IPS-20b (cell line): ENCODE results near the gene UCHL5.
"Not testable (repeated sequence)": the region's sequence is repeated elsewhere in the genome, so short reads cannot be mapped to it uniquely, and the experiment has no call there.

Source experiments
- H3K27ac ChIP-seq: one replicate; pipeline ENCODE4 v1.5.1; 2013; ENCODE audit warnings: low read length
- H3K27me3 ChIP-seq: 2 replicates; pipeline ENCODE4 v1.6.1; 2013; ENCODE audit warnings: mild to moderate bottlenecking, low read length, inconsistent platforms; ENCODE audit not compliant: insufficient read depth
- H3K36me3 ChIP-seq: 2 replicates; pipeline ENCODE4 v1.6.1; 2013; ENCODE audit warnings: low read depth, mild to moderate bottlenecking, inconsistent platforms, low read length, moderate library complexity; ENCODE audit not compliant: insufficient read depth
- H3K4me1 ChIP-seq: 2 replicates; pipeline ENCODE4 v1.6.1; 2013; ENCODE audit warnings: mild to moderate bottlenecking, control low read depth, inconsistent platforms, low read length, moderate library complexity; ENCODE audit not compliant: insufficient read depth
- H3K4me3 ChIP-seq: 2 replicates; pipeline ENCODE4 v1.5.1; 2013; ENCODE audit warnings: mild to moderate bottlenecking, low read length, inconsistent platforms
- H3K9ac ChIP-seq: 2 replicates; pipeline ENCODE4 v1.6.1; 2013; ENCODE audit warnings: low read depth, mild to moderate bottlenecking, inconsistent platforms, low read length, moderate library complexity
- H3K9me3 ChIP-seq: 2 replicates; pipeline ENCODE4 v1.6.1; 2013; ENCODE audit warnings: mild to moderate bottlenecking, low read depth, low read length, inconsistent platforms; ENCODE audit not compliant: insufficient read depth

Gene UCHL5

GRCh38 chr1:193032643-193033427 lies 26.3 kb downstream of the UCHL5 start:
- not testable (repeated sequence) for H3K27ac ChIP-seq, H3K4me3 ChIP-seq, H3K36me3 ChIP-seq, H3K4me1 ChIP-seq, H3K27me3 ChIP-seq, H3K9me3 ChIP-seq, H3K9ac ChIP-seq

GRCh38 chr1:193031431-193031830 lies 27.7 kb downstream of the UCHL5 start:
- Histone ChIP-seq H3K27ac (no peak overlapping the region), H3K9me3 (no peaks in the 10 kb centered on the region), H3K4me1 (no peaks in the 10 kb centered on the region), H3K4me3 (no peak overlapping the region), H3K36me3 (peaks cover 10% of the 10 kb centered on the region; the same call in 1 of the 2 replicates), H3K9ac (no peak overlapping the region), H3K27me3 (no peaks in the 10 kb centered on the region)

GRCh38 chr1:193030280-193030679 lies 28.9 kb downstream of the UCHL5 start:
- no peaks in the 10 kb centered on the region for H3K9me3 ChIP-seq
- no peaks in the 10 kb centered on the region for H3K27me3 ChIP-seq
- H3K9ac ChIP-seq: no peak overlapping the region
- no peaks in the 10 kb centered on the region for H3K4me1 ChIP-seq
- no peak overlapping the region for H3K4me3 ChIP-seq
- peaks cover 18% of the 10 kb centered on the region; the same call in 1 of the 2 replicates for H3K36me3 ChIP-seq
- no peak overlapping the region for H3K27ac ChIP-seq

DNA sequence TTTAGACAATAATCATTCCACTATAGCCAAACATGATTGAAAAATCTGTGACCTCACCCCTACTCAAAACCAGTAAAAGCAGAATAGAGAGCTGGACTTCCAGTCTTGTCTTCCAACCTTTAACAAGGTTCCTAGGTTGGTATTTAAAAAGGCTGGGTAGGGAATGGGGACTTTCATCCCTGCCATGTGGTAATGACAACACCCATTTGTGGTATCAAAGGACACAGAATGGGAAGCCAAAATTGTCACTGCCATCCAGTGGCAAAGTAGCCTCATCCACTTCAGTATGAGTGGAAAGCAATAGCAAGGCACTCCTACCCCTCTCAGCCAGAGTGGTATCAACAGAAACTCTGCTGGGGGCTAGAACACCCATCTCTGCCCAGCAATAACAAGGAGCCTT lies 33.9 kb downstream of the UCHL5 start:
- Histone ChIP-seq H3K9me3 (no peaks in the 10 kb centered on the region), H3K27me3 (no peaks in the 10 kb centered on the region), H3K9ac (no peak overlapping the region), H3K4me1 (no peaks in the 10 kb centered on the region), H3K4me3 (no peak overlapping the region), H3K27ac (no peak overlapping the region), H3K36me3 (peaks cover 25% of the 10 kb centered on the region)

DNA sequence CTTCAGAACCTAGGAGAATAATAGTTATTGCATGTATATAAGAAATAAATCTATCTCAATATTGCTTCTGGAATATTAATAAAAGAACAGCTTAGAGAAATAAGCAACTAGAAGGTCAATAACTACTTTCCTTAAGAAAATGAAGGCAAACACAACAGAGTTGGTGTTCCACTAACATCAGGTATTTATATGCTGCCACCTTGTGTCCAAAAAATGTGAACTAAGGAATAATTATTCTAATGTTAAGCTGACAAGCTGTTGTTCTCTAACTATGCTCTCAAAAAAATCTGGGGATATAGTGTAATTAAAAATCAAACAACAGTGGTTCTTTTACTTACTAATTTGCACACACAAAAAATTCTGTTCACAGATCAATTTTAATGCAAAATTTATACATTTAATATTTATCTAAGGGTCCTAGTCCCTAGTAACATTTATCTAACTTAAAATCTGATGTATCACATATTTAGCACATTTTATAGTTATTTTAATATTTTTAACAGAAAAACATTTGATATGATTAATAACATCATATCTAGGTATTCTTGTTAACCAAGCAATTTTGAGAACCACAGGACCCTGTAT lies 39.6 kb downstream of the UCHL5 start:
- Histone ChIP-seq H3K27ac (no peak overlapping the region), H3K36me3 (peaks cover 12% of the 10 kb centered on the region), H3K9me3 (no peaks in the 10 kb centered on the region)

GRCh38 chr1:193016788-193017187 lies 42.4 kb downstream of the UCHL5 start:
- no peak overlapping the region for H3K27ac ChIP-seq
- H3K9me3 ChIP-seq: no peaks in the 10 kb centered on the region
- no peaks in the 10 kb centered on the region for H3K4me1 ChIP-seq
- no peak overlapping the region for H3K4me3 ChIP-seq
- no peaks in the 10 kb centered on the region for H3K27me3 ChIP-seq
- H3K36me3 ChIP-seq: peaks cover 12% of the 10 kb centered on the region
- no peak overlapping the region for H3K9ac ChIP-seq

More for the DNA sequence above, 39.6 kb downstream of the UCHL5 start:
- H3K4me1 ChIP-seq: no peaks in the 10 kb centered on the region
- no peaks in the 10 kb centered on the region for H3K27me3 ChIP-seq
- no peak overlapping the region for H3K9ac ChIP-seq
- H3K4me3 ChIP-seq: no peak overlapping the region

DNA sequence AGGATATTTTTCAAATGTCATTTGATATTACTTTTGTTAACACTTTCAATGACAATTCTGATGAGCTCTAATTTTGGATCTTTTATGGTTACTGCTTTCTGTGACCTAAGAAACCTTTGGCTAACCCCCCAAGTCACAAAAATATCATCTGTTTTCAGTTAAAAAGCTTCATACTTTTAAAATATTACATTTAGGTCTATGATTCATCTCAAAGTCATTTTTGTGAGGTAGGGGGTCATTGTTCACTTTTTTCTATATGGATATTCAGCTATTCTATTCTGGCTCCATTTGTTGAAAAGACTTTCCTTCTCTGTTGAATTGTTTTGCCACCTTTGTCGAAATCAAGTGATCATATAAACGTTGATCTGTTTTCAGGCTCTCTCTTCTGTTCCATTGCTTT lies 44.8 kb downstream of the UCHL5 start:
- Histone ChIP-seq H3K4me3 (no peak overlapping the region), H3K36me3 (peaks cover 4% of the 10 kb centered on the region; the same call in 1 of the 2 replicates), H3K9ac (no peak overlapping the region), H3K27ac (no peak overlapping the region), H3K9me3 (no peaks in the 10 kb centered on the region), H3K4me1 (no peaks in the 10 kb centered on the region), H3K27me3 (no peaks in the 10 kb centered on the region)

- Histone ChIP-seq H3K4me1 (no peaks in the 10 kb centered on the region), H3K36me3 (peaks cover 4% of the 10 kb centered on the region; the same call in 1 of the 2 replicates), H3K4me3 (no peak overlapping the region), H3K27ac (no peak overlapping the region), H3K9ac (no peak overlapping the region), H3K27me3 (no peaks in the 10 kb centered on the region), H3K9me3 (no peaks in the 10 kb centered on the region)
Observed at GRCh38 chr1:193013707-193014106, 45.5 kb downstream of the UCHL5 start.

DNA sequence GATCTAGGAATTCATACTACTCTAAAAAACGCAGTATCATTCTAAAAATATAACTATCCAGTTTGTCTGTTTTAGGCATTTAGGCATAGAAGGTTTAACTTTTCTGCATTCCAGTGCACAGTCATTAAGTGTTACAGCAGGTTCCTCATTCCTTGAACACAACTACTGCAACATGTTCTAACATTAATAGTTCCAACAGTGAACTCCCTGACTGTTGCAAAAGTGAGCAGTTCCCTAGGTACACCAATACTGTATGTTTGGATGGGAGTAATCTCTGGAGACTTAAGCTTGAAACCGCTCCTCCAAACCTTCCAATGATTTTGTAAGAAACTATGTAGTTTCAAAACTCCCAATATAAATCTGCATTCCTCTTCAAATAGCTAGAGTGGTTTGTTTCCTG lies 46.2 kb downstream of the UCHL5 start:
- no peak overlapping the region for H3K4me3 ChIP-seq
- peaks cover 4% of the 10 kb centered on the region; the same call in 1 of the 2 replicates for H3K36me3 ChIP-seq
- H3K9ac ChIP-seq: no peak overlapping the region
- H3K27ac ChIP-seq: no peak overlapping the region
- H3K9me3 ChIP-seq: no peaks in the 10 kb centered on the region
- no peaks in the 10 kb centered on the region for H3K27me3 ChIP-seq
- H3K4me1 ChIP-seq: no peaks in the 10 kb centered on the region

GRCh38 chr1:193011406-193011805 lies 47.8 kb downstream of the UCHL5 start:
- H3K4me1 ChIP-seq: no peaks in the 10 kb centered on the region
- peaks cover 4% of the 10 kb centered on the region; the same call in 1 of the 2 replicates for H3K36me3 ChIP-seq
- no peak overlapping the region for H3K9ac ChIP-seq
- H3K9me3 ChIP-seq: no peaks in the 10 kb centered on the region
- H3K27ac ChIP-seq: no peak overlapping the region
- H3K27me3 ChIP-seq: no peaks in the 10 kb centered on the region
- no peak overlapping the region for H3K4me3 ChIP-seq

DNA sequence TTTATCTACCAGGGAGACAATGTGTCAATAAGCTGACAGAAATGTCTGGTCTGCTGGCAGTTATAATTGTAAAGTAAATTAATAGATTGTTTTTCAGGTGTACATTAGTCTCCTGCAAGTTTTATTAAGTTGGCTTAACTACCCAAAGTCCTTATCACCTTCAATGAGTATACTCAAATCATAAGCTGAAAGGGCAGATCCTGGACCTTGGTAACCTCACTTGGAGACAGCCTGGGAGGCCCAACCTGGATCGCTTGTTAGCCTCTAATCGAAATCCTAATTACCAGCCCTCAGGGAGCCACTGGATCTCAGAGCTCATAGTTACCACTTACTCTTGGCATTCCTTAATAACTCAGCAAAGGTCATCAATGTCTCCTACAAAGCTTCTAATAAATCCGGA lies 49.7 kb downstream of the UCHL5 start:
- no peaks in the 10 kb centered on the region for H3K27me3 ChIP-seq
- no peak overlapping the region for H3K4me3 ChIP-seq
- H3K4me1 ChIP-seq: no peaks in the 10 kb centered on the region
- H3K9me3 ChIP-seq: peaks cover 5% of the 10 kb centered on the region; the same call in 1 of the 2 replicates
- H3K9ac ChIP-seq: no peak overlapping the region
- no peak overlapping the region for H3K27ac ChIP-seq
- no peaks in the 10 kb centered on the region for H3K36me3 ChIP-seq

- Histone ChIP-seq H3K4me1 (no peaks in the 10 kb centered on the region), H3K27me3 (no peaks in the 10 kb centered on the region), H3K4me3 (no peak overlapping the region), H3K9ac (no peak overlapping the region), H3K9me3 (peaks cover 5% of the 10 kb centered on the region; the same call in 1 of the 2 replicates), H3K27ac (no peak overlapping the region), H3K36me3 (no peaks in the 10 kb centered on the region)
Observed at GRCh38 chr1:193005785-193006184, 53.4 kb downstream of the UCHL5 start.
